ENCODE measurements around the gene LTBP1. TPM values are rescaled to one million over a fixed set of nuclear protein-coding genes. Genes with fewer than 3 reads are reported as not detected.

The LTBP1 gene
- total and polyA plus RNA-seq, 2 donors, result 97.7 to 175 TPM

- Histone ChIP-seq H3K36me3 (ENCODE audit: insufficient read depth) (no peaks in the 10 kb centered on the region), H3K4me1 (ENCODE audit: insufficient read depth) (no peaks in the 10 kb centered on the region), H3K4me3 (ENCODE audit: low read depth, low read length) (no peak overlapping the region), H3K27ac (ENCODE audit: low read depth) (no peak overlapping the region)
- 59% methylated on average over 6 of the region's 6 CpGs for WGBS
- DNase-seq (ENCODE audit: extremely low spot score), result no peak
Measured at GRCh38 chr2:32991091-32991845, 44.5 kb downstream of the LTBP1 start.

- WGBS, result 63% methylated on average over 8 of the region's 8 CpGs
- Histone ChIP-seq H3K27ac (ENCODE audit: low read depth) (no peak overlapping the region), H3K36me3 (ENCODE audit: insufficient read depth) (no peaks in the 10 kb centered on the region), H3K4me3 (ENCODE audit: low read depth, low read length) (no peak overlapping the region), H3K4me1 (ENCODE audit: insufficient read depth) (no peaks in the 10 kb centered on the region)
- DNase-seq (ENCODE audit: extremely low spot score), result no peak
Measured at GRCh38 chr2:32993005-32993539, 46.3 kb downstream of the LTBP1 start.

DNA sequence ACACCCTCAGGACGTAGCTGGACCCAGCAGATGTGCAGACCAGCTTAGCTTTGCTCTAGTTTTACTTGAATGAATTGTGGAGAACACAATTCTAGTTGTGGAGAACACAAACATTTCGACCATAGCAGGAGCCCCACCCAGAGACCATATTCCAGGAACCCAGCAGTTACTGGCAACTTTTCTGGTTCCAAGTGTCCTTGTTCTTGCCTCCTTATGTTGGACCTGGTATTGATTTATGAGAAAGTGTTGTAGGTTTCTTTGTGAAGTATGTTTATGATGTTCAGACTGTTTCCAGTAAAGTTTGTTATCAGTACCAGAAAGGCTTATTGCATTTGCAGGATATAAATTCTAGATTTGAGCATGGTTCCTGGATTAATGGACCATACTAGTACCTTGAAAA, 51.0 kb downstream of the LTBP1 start:
- WGBS, result 59% methylated on average over 2 of the region's 2 CpGs
- DNase-seq (ENCODE audit: extremely low spot score), result no peak
- H3K4me3 ChIP-seq (ENCODE audit: low read depth, low read length), result no peak overlapping the region
- H3K4me1 ChIP-seq (ENCODE audit: insufficient read depth), result no peaks in the 10 kb centered on the region
- H3K27ac ChIP-seq (ENCODE audit: low read depth), result no peak overlapping the region
- no peaks in the 10 kb centered on the region for H3K36me3 ChIP-seq (ENCODE audit: insufficient read depth)

DNA sequence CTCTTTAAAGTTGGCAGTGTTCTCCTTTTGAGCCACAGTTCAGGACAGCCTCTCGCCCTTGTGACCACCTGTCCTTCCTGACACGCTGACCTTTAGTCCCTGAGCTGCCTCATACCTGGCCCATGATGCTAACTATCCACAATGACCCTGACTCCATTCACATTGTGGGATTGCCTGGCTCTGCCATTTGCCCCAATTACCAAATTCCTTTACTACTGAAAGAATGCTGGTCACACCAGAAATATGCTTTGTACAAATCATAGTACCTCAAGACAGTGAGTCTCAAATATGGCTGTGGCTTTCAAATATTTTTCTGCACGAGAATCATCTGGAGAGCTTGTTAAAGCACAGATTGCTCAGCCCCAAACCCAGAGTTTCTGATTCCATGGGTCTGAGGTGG, 54.2 kb downstream of the LTBP1 start:
- no peak overlapping the region for H3K4me3 ChIP-seq (ENCODE audit: low read depth, low read length)
- 74% methylated on average over 3 of the region's 3 CpGs for WGBS
- no peaks in the 10 kb centered on the region for H3K36me3 ChIP-seq (ENCODE audit: insufficient read depth)
- no peak overlapping the region for H3K27ac ChIP-seq (ENCODE audit: low read depth)
- DNase-seq (ENCODE audit: extremely low spot score), result no peak
- H3K4me1 ChIP-seq (ENCODE audit: insufficient read depth), result no peaks in the 10 kb centered on the region

GRCh38 chr2:33001823-33002222, 55.1 kb downstream of the LTBP1 start:
- H3K36me3 ChIP-seq (ENCODE audit: insufficient read depth), result no peaks in the 10 kb centered on the region
- no peak for DNase-seq (ENCODE audit: extremely low spot score)
- 93% methylated on average over 1 of the region's 1 CpG for WGBS

GRCh38 chr2:33002863-33003262, 56.1 kb downstream of the LTBP1 start:
- H3K4me3 ChIP-seq (ENCODE audit: low read depth, low read length), result no peak overlapping the region
- H3K36me3 ChIP-seq (ENCODE audit: insufficient read depth), result no peaks in the 10 kb centered on the region
- 67% methylated on average over 11 of the region's 11 CpGs for WGBS
- no peak overlapping the region for H3K27ac ChIP-seq (ENCODE audit: low read depth)
- no peaks in the 10 kb centered on the region for H3K4me1 ChIP-seq (ENCODE audit: insufficient read depth)
- no peak for DNase-seq (ENCODE audit: extremely low spot score)

More at GRCh38 chr2:33001823-33002222, 55.1 kb downstream of the LTBP1 start:
- Histone ChIP-seq H3K4me1 (ENCODE audit: insufficient read depth) (no peaks in the 10 kb centered on the region), H3K27ac (ENCODE audit: low read depth) (no peak overlapping the region), H3K4me3 (ENCODE audit: low read depth, low read length) (no peak overlapping the region)

DNA sequence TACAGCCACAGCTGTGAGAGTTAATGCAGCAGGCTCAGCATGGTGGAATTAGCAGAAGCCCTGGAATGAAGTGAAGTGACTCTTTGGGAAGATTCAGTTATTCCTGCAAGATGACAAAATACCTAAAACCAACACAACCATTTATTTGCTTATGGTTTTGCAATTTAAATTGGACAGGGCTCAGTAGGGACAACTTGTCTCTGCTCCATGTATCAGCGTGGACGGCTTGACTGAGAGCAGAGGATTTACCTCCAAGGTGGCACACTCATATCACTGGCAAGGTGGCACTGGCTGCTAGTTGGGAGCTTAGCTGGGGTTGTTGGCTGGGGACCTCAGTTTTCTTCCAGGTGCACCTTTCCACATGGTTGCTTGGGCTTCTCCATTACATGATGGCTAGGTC, 58.3 kb downstream of the LTBP1 start:
- 98% methylated on average over 2 of the region's 2 CpGs for WGBS
- H3K4me3 ChIP-seq (ENCODE audit: low read depth, low read length), result no peak overlapping the region
- H3K27ac ChIP-seq (ENCODE audit: low read depth), result no peak overlapping the region
- no peaks in the 10 kb centered on the region for H3K36me3 ChIP-seq (ENCODE audit: insufficient read depth)
- H3K4me1 ChIP-seq (ENCODE audit: insufficient read depth), result no peaks in the 10 kb centered on the region
- DNase-seq (ENCODE audit: extremely low spot score), result no peak

GRCh38 chr2:33008716-33009115, 62.0 kb downstream of the LTBP1 start:
- no peak for DNase-seq (ENCODE audit: extremely low spot score)
- H3K27ac ChIP-seq (ENCODE audit: low read depth), result no peak overlapping the region
- no peak overlapping the region for H3K4me3 ChIP-seq (ENCODE audit: low read depth, low read length)
- no peaks in the 10 kb centered on the region for H3K36me3 ChIP-seq (ENCODE audit: insufficient read depth)
- WGBS, result 100% methylated on average over 1 of the region's 1 CpG
- H3K4me1 ChIP-seq (ENCODE audit: insufficient read depth), result no peaks in the 10 kb centered on the region

DNA sequence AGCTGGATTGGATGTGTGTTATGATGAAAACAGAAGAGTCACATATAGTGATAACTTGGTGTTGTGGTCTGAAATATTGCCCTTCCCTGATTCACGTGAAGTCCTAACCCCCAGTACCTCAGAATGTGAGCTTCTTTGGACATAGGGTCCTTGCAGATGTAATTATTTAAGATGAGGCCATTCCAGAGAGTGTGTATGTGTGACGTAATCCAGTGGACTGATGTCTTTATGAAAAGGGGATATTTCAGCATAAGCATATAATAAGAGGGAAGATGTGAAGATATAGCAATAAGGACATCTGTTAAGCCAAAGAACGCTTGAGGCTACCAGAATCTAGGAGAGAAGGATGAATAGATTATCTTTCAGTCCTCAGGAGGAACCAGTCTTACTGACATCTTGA, 62.5 kb downstream of the LTBP1 start:
- Histone ChIP-seq H3K4me3 (ENCODE audit: low read depth, low read length) (no peak overlapping the region), H3K4me1 (ENCODE audit: insufficient read depth) (no peaks in the 10 kb centered on the region), H3K36me3 (ENCODE audit: insufficient read depth) (no peaks in the 10 kb centered on the region), H3K27ac (ENCODE audit: low read depth) (no peak overlapping the region)
- DNase-seq (ENCODE audit: extremely low spot score), result no peak
- WGBS, result 97% methylated on average over 3 of the region's 3 CpGs

DNA sequence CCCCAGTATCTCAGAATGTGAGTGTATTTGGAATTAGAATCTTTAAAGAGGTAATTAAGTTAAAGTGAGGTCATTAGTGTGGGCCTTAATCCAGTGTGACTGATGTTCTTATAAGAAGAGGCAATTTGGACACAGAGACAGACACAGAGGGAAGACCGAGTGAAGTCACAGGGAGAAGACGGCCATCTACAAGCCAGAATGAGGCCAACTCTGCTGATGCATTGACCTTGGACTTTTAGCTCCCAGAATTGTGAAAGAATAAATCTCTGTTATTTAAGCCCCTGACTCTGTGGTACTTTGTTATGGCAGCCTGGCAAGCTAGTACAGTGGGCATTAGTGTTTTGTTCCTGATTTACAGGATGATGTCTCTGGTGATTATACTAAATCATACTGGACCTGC, 64.6 kb downstream of the LTBP1 start:
- Histone ChIP-seq H3K4me1 (ENCODE audit: insufficient read depth) (no peaks in the 10 kb centered on the region), H3K36me3 (ENCODE audit: insufficient read depth) (no peaks in the 10 kb centered on the region), H3K4me3 (ENCODE audit: low read depth, low read length) (no peak overlapping the region), H3K27ac (ENCODE audit: low read depth) (no peak overlapping the region)
- 82% methylated on average over 2 of the region's 2 CpGs for WGBS
- DNase-seq (ENCODE audit: extremely low spot score), result no peak

- Histone ChIP-seq H3K4me1 (ENCODE audit: insufficient read depth) (no peaks in the 10 kb centered on the region), H3K27ac (ENCODE audit: low read depth) (no peak overlapping the region), H3K36me3 (ENCODE audit: insufficient read depth) (no peaks in the 10 kb centered on the region), H3K4me3 (ENCODE audit: low read depth, low read length) (no peak overlapping the region)
- WGBS, result 93% methylated on average over 3 of the region's 3 CpGs
- DNase-seq (ENCODE audit: extremely low spot score), result no peak
Measured at GRCh38 chr2:33011941-33012340, 65.2 kb downstream of the LTBP1 start.

DNA sequence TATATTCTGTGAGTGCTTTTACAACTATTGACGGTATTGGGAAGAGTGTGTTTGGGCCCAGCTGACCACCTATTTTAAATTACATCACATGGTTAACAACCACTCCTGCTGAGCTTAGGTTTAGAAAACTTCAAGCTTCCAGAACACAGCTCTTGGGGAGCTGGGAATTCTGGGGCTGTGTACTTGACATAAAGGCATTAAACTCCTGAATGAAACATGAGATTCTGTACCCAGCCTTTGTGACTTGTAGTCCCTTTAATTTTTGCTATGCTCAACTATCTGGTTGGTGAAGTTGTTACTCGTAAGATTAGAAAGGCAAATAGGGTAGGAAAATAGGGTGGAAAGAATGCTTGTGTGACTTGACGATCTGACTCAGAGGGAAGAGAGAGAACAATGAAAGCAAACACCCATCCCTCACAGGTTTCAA, 66.9 kb downstream of the LTBP1 start:
- Histone ChIP-seq H3K4me1 (ENCODE audit: insufficient read depth) (no peaks in the 10 kb centered on the region), H3K4me3 (ENCODE audit: low read depth, low read length) (no peak overlapping the region), H3K27ac (ENCODE audit: low read depth) (no peak overlapping the region), H3K36me3 (ENCODE audit: insufficient read depth) (no peaks in the 10 kb centered on the region)
- WGBS, result 64% methylated on average over 3 of the region's 3 CpGs
- DNase-seq (ENCODE audit: extremely low spot score), result no peak

GRCh38 chr2:33014268-33014667, 67.5 kb downstream of the LTBP1 start:
- Histone ChIP-seq H3K4me3 (ENCODE audit: low read depth, low read length) (no peak overlapping the region), H3K36me3 (ENCODE audit: insufficient read depth) (no peaks in the 10 kb centered on the region), H3K27ac (ENCODE audit: low read depth) (no peak overlapping the region), H3K4me1 (ENCODE audit: insufficient read depth) (no peaks in the 10 kb centered on the region)
- 58% methylated on average over 2 of the region's 2 CpGs for WGBS
- no peak for DNase-seq (ENCODE audit: extremely low spot score)

- no peaks in the 10 kb centered on the region for H3K4me1 ChIP-seq (ENCODE audit: insufficient read depth)
- no peak overlapping the region for H3K4me3 ChIP-seq (ENCODE audit: low read depth, low read length)
- WGBS, result 58% methylated on average over 4 of the region's 4 CpGs
- no peaks in the 10 kb centered on the region for H3K36me3 ChIP-seq (ENCODE audit: insufficient read depth)
- H3K27ac ChIP-seq (ENCODE audit: low read depth), result no peak overlapping the region
- DNase-seq (ENCODE audit: extremely low spot score), result no peak
Measured at GRCh38 chr2:33015421-33016142, 68.8 kb downstream of the LTBP1 start.
